ENCODE data around the gene REV1. TPM values are rescaled to one million over a fixed set of nuclear protein-coding genes. Genes with fewer than 3 reads are reported as not detected.
A peak's percentile ranks its signal among the peaks of the same experiment; 100 is the strongest.

Gene REV1
- total and polyA plus RNA-seq, 2 of the 13 experiments (the other 11 are each of a cell fraction or from before 2014, with no cell fraction given): 49.1 to 71.8 TPM

DNA sequence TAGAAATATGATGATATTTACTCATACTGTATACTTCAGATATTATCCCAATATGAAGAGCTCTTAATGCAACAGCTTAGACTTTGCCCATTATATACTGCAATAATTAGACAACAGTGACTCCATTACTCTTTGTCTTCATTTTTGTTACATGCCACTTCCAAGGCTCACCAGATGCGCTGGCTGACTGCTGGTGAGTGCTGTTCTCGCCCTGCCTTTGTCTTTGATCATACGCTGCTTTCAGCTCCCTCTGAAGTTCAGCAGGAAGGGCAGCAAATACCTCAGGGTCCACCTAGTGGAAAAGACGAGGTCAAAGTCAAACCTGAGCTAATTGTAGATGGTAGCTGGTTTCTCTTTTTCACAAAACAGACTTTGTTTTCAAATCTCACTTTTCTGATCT is 86.3 kb downstream of the REV1 start (continued):
- TF ChIP-seq, protein P1, sequence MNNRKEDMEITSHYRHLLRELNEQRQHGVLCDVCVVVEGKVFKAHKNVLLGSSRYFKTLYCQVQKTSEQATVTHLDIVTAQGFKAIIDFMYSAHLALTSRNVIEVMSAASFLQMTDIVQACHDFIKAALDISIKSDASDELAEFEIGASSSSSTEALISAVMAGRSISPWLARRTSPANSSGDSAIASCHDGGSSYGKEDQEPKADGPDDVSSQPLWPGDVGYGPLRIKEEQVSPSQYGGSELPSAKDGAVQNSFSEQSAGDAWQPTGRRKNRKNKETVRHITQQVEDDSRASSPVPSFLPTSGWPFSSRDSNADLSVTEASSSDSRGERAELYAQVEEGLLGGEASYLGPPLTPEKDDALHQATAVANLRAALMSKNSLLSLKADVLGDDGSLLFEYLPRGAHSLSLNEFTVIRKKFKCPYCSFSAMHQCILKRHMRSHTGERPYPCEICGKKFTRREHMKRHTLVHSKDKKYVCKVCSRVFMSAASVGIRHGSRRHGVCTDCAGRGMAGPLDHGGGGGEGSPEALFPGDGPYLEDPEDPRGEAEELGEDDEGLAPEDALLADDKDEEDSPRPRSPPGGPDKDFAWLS (CRISPR knock-in tag; IDR thresholded peaks at IDR 0.05; ENCODE audit: borderline replicate concordance): no peak
- TF ChIP-seq ZNF232 (CRISPR knock-in tag; IDR thresholded peaks at IDR 0.05; ENCODE audit: borderline replicate concordance) (peak; percentile 95), KLF16 (CRISPR knock-in tag; IDR thresholded peaks at IDR 0.05) (no peak), ETV5 (CRISPR knock-in tag; IDR thresholded peaks at IDR 0.05; ENCODE audit: borderline replicate concordance) (peak; percentile 73; the same call in 1 of the 2 replicates), ZNF83 (CRISPR knock-in tag; IDR thresholded peaks at IDR 0.05; ENCODE audit: borderline replicate concordance) (no peak), MEIS1 (CRISPR knock-in tag; IDR thresholded peaks at IDR 0.05; ENCODE audit: borderline replicate concordance) (peak; percentile 22; the same call in 1 of the 2 replicates), RBM22 (optimal IDR thresholded peaks at IDR 0.05; ENCODE audit: low read length) (no peak), SUZ12 (IDR thresholded peaks at IDR 0.05; ENCODE audit: low read depth, low read length) (no peak), ZKSCAN8 (CRISPR knock-in tag; IDR thresholded peaks at IDR 0.05; ENCODE audit: borderline replicate concordance) (no peak; the same call in 1 of the 2 replicates), NCOA5 (CRISPR knock-in tag; IDR thresholded peaks at IDR 0.05) (no peak), FOSL1 (CRISPR knock-in tag; IDR thresholded peaks at IDR 0.05; ENCODE audit: borderline replicate concordance) (no peak), ZNF337 (CRISPR knock-in tag; IDR thresholded peaks at IDR 0.05; ENCODE audit: borderline replicate concordance, low read depth) (no peak), ZNF12 (CRISPR knock-in tag; IDR thresholded peaks at IDR 0.05) (peak; percentile 40; the same call in 1 of the 2 replicates), RBAK (CRISPR knock-in tag; IDR thresholded peaks at IDR 0.05) (peak; percentile 81), ZNF256 (CRISPR knock-in tag; conservative IDR thresholded peaks at IDR 0.05) (no peak), ZFYVE20 (CRISPR knock-in tag; IDR thresholded peaks at IDR 0.05; ENCODE audit: borderline replicate concordance, low read depth) (no peak), ZNF775 (CRISPR knock-in tag; IDR thresholded peaks at IDR 0.05; ENCODE audit: borderline replicate concordance) (no peak), CAMTA2 (CRISPR knock-in tag; IDR thresholded peaks at IDR 0.05; ENCODE audit: borderline replicate concordance) (no peak), MIER3 (CRISPR knock-in tag; IDR thresholded peaks at IDR 0.05; ENCODE audit: borderline replicate concordance) (peak; percentile 20; the same call in 1 of the 2 replicates)
- TF ChIP-seq, protein P2, sequence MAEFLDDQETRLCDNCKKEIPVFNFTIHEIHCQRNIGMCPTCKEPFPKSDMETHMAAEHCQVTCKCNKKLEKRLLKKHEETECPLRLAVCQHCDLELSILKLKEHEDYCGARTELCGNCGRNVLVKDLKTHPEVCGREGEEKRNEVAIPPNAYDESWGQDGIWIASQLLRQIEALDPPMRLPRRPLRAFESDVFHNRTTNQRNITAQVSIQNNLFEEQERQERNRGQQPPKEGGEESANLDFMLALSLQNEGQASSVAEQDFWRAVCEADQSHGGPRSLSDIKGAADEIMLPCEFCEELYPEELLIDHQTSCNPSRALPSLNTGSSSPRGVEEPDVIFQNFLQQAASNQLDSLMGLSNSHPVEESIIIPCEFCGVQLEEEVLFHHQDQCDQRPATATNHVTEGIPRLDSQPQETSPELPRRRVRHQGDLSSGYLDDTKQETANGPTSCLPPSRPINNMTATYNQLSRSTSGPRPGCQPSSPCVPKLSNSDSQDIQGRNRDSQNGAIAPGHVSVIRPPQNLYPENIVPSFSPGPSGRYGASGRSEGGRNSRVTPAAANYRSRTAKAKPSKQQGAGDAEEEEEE (CRISPR knock-in tag; IDR thresholded peaks at IDR 0.05; ENCODE audit: borderline replicate concordance): peak; percentile 40; the same call in 1 of the 2 replicates
- TF ChIP-seq, protein P3, sequence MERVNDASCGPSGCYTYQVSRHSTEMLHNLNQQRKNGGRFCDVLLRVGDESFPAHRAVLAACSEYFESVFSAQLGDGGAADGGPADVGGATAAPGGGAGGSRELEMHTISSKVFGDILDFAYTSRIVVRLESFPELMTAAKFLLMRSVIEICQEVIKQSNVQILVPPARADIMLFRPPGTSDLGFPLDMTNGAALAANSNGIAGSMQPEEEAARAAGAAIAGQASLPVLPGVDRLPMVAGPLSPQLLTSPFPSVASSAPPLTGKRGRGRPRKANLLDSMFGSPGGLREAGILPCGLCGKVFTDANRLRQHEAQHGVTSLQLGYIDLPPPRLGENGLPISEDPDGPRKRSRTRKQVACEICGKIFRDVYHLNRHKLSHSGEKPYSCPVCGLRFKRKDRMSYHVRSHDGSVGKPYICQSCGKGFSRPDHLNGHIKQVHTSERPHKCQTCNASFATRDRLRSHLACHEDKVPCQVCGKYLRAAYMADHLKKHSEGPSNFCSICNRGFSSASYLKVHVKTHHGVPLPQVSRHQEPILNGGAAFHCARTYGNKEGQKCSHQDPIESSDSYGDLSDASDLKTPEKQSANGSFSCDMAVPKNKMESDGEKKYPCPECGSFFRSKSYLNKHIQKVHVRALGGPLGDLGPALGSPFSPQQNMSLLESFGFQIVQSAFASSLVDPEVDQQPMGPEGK (CRISPR knock-in tag; IDR thresholded peaks at IDR 0.05): 0 out of 2 replicates have a peak, but pooled peaks have one; percentile 28
- TF ChIP-seq, protein P4, sequence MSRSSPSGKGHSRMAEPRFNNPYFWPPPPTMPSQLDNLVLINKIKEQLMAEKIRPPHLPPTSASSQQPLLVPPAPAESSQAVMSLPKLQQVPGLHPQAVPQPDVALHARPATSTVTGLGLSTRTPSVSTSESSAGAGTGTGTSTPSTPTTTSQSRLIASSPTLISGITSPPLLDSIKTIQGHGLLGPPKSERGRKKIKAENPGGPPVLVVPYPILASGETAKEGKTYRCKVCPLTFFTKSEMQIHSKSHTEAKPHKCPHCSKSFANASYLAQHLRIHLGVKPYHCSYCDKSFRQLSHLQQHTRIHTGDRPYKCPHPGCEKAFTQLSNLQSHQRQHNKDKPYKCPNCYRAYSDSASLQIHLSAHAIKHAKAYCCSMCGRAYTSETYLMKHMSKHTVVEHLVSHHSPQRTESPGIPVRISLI (CRISPR knock-in tag; IDR thresholded peaks at IDR 0.05; ENCODE audit: borderline replicate concordance): no peak
- TF ChIP-seq, protein P5, sequence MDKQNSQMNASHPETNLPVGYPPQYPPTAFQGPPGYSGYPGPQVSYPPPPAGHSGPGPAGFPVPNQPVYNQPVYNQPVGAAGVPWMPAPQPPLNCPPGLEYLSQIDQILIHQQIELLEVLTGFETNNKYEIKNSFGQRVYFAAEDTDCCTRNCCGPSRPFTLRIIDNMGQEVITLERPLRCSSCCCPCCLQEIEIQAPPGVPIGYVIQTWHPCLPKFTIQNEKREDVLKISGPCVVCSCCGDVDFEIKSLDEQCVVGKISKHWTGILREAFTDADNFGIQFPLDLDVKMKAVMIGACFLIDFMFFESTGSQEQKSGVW (CRISPR knock-in tag; IDR thresholded peaks at IDR 0.05; ENCODE audit: borderline replicate concordance): no peak
